ENCODE data around the gene ITM2A.

Gene ITM2A

GRCh38 chrX:79366873-79367749 lies at the start of gene ITM2A:
TSS of gene ITM2A (minus strand) at chrX:79367334. CDS start at chrX:79367215, 119 bp downstream.
- DNase-seq: no peak

DNA sequence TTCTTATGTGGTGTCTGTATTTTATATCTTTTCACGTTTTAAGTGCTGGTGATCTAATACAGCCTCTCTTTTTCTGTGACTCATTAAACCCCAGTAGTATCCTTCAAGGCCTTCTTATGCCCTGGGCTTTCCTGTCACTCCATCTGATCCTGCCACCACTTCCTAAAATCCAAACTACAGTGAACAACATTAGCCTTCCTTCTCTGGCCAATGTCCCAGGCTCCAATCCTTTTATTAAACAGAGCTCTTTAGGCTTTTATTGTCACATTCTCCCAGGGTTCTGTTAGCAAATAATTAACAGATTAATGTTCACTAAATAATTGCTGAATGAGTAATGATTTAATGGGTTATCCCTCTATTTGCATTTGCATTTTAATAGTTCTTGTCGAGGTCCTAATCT lies 47.9 kb upstream of the ITM2A start:
- no peak for DNase-seq

DNA sequence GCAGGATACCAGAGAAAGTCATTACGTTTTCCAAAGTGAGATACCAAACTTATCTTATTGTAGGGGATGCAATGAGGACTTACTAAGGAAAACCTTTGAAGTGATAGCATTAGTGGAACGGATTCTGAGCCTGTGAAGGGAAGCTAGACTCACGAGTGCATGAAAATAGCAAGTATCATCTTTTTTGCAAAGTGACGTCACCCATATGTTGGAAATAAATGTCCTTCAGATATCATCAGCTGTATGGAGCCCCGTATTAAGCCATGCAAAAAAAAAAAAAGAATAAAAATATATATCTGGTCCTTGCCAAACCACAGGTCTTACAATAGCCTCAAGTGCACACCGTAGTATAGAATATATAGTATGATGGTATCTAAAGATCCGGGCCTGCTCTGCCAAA lies 46.8 kb upstream of the ITM2A start:
- no peak for DNase-seq

- DNase-seq: no peak
Observed at GRCh38 chrX:79412972-79413371, 45.8 kb upstream of the ITM2A start.

- no peak for DNase-seq
Observed at GRCh38 chrX:79412166-79412565, 45.0 kb upstream of the ITM2A start.

DNA sequence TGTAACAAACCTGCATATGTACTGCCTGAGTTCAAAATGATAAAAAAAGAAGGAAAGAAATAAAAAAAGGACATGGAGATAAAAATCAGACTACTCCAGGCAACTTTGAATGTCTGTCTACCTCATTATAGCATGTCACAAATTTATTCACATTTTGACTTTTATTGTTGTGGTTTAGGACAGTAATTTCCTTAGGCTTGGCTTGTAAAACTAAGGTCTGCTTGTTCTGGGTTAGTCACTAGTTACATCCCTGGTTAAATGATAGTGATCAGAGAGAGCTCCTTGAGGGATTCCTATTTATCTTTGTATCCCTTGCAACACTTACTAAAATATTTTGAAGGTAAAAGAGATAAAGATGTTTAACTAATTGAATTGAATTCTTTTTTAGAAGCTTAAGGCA lies 42.5 kb upstream of the ITM2A start:
- no peak for DNase-seq

DNA sequence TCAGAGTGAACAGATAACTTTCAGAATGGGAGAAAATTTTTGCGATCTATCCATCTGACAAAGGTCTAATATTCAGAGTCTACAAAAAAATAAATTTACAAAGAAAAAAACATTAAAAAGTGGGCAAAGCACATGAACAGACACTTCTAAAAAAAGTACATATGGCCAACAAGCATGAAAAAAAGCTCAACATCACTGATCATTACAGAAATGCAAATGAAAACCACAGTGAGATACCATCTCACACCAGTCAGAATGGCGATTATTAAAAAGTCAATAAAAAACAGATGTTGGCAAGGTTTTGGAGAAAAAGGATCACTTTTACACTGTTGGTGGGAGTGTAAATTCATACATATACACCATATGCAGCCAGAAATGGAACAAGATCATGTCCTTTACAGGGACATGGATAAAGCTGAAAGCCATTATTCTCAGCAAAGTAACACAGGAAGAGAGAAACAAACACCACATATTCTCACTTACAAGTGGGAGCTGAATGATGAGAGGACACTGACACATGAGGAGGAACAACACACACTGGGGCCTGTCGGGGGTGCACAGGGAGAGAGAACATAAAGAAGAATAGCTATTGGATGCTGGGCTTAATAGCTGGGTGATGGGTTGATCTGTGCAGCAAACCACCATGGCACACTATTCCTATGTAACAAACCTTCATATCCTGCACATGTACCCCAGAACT lies 41.6 kb upstream of the ITM2A start:
- no peak for DNase-seq

- no peak for DNase-seq
Observed at GRCh38 chrX:79400623-79401022, 33.5 kb upstream of the ITM2A start.

GRCh38 chrX:79375340-79375739 lies 8.2 kb upstream of the ITM2A start:
- DNase-seq: no peak

GRCh38 chrX:79371640-79372039 lies 4.5 kb upstream of the ITM2A start:
- no peak for DNase-seq

- DNase-seq: no peak
Observed at GRCh38 chrX:79371101-79371500, 4.0 kb upstream of the ITM2A start.

- no peak for DNase-seq
Observed at GRCh38 chrX:79369871-79370270, 2.7 kb upstream of the ITM2A start.

DNA sequence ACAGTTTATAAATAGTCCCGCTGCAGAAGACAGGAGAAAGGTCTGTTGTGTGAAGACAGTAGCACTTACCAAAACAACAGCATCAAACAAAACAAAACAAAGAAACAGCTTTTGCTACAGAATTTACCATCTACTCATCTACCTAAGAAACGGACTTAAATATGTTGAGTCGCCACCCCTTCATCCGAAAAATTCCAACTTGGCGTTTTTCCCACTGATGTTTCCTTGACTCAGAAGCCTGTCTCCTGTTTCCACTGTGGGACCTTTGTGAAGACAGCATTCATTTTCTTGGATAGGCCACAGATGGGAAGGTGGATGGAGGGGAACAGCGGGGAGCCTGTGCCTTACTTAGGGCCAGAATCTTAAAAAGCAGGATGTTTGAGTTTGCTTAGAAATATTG lies 1.3 kb upstream of the ITM2A start:
- no peak for DNase-seq

DNA sequence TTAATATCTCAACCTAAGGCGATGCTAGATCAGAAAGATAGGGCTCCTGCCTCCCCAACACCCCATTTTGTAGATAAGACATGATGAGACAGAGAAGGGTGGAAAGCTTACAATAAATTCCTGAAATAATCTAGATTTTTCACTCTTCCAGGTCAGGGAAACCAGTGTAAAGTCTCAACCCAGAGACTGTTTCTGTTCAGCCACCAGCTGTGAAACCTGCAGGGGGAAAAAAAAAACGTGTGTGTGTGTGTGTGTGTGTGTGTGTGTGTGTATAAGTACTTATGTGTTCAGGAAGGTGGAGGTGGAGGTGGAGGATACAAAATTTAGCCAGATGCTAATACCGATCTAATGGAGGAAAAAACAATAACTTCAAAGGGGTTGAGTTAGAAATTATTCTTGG lies 773 bp upstream of the ITM2A start:
- no peak for DNase-seq

- no peak for DNase-seq
Observed at GRCh38 chrX:79366556-79366872, 620 bp downstream of the ITM2A start.

GRCh38 chrX:79365591-79365990 lies 1.5 kb downstream of the ITM2A start:
- no peak for DNase-seq

GRCh38 chrX:79364306-79364705 lies 2.8 kb downstream of the ITM2A start:
- DNase-seq: no peak

GRCh38 chrX:79361192-79361870 lies 5.8 kb downstream of the ITM2A start:
- no peak for DNase-seq

GRCh38 chrX:79336869-79337815 lies 30.0 kb downstream of the ITM2A start:
- no peak for DNase-seq

GRCh38 chrX:79330022-79330421 lies 37.1 kb downstream of the ITM2A start:
- DNase-seq: no peak

DNA sequence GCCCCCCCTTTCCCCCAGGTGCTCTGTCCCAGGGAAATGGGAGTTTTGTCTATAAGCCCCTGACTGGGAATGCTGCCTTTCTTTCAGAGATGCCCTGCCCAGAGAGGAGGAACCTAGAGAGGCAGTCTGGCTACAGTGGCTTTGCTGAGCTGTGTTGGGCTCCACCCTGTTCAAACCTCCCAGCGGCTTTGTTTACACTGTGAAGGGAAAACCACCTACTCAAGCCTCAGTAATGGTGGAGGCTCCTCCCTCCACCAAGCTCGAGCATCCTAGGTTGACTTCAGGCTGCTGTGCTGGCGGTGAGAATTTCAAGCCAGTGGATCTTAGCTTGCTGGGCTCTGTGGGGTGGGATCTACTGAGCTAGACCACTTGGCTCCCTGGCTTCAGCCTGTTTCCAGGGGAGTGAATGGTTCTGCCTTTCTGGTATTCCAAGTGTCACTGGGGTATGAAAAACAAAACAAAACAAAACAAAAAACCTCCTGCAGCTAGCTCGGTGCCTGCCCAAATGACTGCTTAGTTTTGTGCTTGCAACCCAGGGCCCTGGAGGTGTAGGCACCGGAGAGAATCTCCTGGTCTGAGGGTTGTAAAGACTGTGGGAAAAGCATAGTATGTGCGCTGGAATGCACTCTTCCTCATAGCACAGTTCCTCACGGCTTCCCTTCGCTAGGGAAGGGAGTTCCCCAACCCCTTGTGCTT lies 41.7 kb downstream of the ITM2A start:
- DNase-seq: no peak

All from NCI-H2227 treated with DMSO at 0.1 percent for 48 hours (cell line).